Urothelium cell line (cell line): Measurements from ENCODE around the gene LMAN1L.

Experiments used
- DNase-seq: peaks from one replicate; pipeline ENCODE4 v3.0.0; 2011; ENCODE audit warnings: low spot score, mixed read lengths
- FAIRE-seq: peaks from 2 replicates; lab custom pipeline; 2011; peaks lifted over from hg19 to GRCh38; lab: Jason Lieb, UNC

The LMAN1L gene

GRCh38 chr15:74815121-74815934 lies 2.7 kb downstream of the LMAN1L start:
- FAIRE-seq (no peak), DNase-seq (no peak)

DNA sequence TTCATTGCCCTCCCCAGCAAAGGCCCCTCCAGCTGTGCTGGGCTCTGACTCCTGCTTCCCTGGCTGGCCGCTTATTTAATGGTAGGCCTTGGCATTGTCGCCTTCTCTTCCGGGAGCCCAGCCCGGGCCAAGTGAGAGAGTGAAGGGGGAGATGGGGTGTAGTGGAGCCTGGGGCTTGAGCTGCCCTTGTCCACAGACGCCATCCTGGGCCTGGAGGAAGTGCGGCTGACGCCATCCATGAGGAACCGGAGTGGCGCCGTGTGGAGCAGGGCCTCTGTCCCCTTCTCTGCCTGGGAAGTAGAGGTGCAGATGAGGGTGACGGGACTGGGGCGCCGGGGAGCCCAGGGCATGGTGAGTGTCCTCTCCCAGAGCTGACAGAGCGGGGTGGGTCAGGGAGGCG lies 3.3 kb downstream of the LMAN1L start:
- FAIRE-seq (no peak), DNase-seq (no peak)

GRCh38 chr15:74816624-74817369 lies 4.2 kb downstream of the LMAN1L start:
- DNase-seq (no peak), FAIRE-seq (no peak)

DNA sequence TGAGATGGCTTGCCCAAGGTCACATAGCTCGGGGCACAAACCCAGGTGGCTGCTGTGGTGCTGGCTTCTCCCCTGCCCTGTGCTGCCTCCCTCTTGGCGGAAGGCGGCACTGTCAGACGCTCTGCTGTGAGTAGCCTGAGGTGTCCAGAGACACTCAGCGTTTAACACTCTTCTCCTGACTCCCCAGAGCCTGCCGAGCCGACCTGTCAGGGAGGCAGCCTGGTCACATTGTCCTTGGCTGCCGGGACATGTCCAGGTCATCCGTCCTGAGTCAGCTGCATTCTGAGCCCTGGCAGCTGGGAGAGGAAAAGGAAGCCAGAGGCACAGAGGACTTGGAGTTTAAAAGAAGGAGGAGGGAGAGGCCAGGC lies 4.7 kb downstream of the LMAN1L start:
- FAIRE-seq (no peak), DNase-seq (no peak)

GRCh38 chr15:74820056-74820455 lies 7.4 kb downstream of the LMAN1L start:
- FAIRE-seq, result no peak

GRCh38 chr15:74821091-74821789 lies 8.6 kb downstream of the LMAN1L start:
- no peak for FAIRE-seq
- no peak for DNase-seq

More at GRCh38 chr15:74820056-74820455, 7.4 kb downstream of the LMAN1L start:
- DNase-seq, result no peak

GRCh38 chr15:74821790-74822158 lies 9.1 kb downstream of the LMAN1L start:
- DNase-seq, result no peak
- FAIRE-seq, result no peak

GRCh38 chr15:74822233-74822632 lies 9.6 kb downstream of the LMAN1L start:
- FAIRE-seq, result no peak
- DNase-seq, result no peak

GRCh38 chr15:74823324-74823723 lies 10.7 kb downstream of the LMAN1L start:
- FAIRE-seq (no peak), DNase-seq (no peak)

GRCh38 chr15:74824976-74825375 lies 12.3 kb downstream of the LMAN1L start:
- FAIRE-seq (no peak), DNase-seq (no peak)

GRCh38 chr15:74825866-74826265 lies 13.2 kb downstream of the LMAN1L start:
- no peak for DNase-seq
- FAIRE-seq, result no peak

DNA sequence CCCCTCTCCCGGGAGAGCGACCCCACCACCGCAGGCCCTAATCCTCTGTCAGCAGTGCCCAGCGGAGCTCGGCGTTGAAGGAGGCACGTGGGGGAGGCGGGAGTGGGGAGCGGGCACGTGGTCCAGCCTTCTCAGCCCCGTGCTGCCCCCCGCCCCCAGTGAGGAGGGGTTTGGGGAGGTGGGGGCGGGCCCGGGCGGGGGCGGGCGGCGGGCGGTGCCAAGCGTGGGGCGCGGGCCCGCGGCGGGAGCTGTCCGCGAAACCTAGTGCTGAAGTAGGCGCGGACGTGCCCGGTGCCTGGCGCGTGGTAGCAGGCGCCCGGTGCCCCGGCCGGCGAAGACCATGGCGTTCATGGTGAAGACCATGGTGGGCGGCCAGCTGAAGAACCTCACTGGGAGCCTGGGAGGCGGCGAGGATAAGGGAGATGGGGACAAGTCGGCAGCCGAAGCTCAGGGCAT lies 13.8 kb downstream of the LMAN1L start, which contains the start of gene CPLX3:
TSS of gene CPLX3 (plus strand) at position 264 of the 456 bp plus-strand sequence. CDS start at position 341, 77 bp downstream.
- no peak for FAIRE-seq
- peak; percentile 62 for DNase-seq

DNA sequence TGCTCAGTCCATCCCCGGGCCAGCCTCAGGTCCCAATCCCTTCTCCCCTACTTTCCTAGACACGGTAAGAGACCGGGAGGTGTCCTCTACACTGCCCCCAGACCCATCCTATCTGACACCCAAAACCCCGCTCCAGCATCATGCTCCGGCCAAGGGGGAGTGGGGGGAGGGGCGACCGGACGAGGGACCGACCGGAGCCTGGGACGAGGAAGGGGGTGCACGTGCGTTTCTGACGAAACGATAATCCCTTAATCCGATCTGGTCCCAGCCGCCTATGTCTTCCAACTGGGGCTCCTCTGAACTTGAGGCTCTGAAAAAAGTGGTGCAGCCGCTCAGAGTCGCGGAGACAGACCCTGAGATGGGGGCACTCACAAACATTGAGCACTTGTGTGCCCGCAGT lies 14.3 kb downstream of the LMAN1L start:
- DNase-seq (no peak), FAIRE-seq (no peak)

DNA sequence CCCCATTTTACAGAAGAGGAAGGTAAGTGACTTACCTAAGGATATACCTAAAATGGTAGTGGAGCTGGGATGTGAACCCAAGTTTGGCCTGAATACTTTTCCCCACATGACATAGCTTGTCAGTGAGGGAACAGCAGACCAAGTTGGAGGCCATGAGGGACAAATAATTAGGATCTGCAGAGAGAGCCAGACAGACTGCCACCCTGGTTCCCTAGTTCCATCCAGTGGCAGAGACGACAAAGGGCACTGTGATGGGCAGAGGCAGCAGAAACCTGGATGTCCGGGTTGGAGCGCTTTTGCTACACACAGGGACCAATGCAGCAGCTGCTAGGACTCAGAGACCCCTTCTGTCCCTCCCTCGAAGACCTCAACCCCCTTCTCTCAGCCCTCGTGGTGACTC lies 15.0 kb downstream of the LMAN1L start:
- DNase-seq (no peak), FAIRE-seq (no peak)

- no peak for DNase-seq
- no peak for FAIRE-seq
These were observed 16.2 kb downstream of the LMAN1L start for GRCh38 chr15:74828835-74829234.

GRCh38 chr15:74829486-74829885 lies 16.9 kb downstream of the LMAN1L start:
- no peak for FAIRE-seq
- no peak for DNase-seq

DNA sequence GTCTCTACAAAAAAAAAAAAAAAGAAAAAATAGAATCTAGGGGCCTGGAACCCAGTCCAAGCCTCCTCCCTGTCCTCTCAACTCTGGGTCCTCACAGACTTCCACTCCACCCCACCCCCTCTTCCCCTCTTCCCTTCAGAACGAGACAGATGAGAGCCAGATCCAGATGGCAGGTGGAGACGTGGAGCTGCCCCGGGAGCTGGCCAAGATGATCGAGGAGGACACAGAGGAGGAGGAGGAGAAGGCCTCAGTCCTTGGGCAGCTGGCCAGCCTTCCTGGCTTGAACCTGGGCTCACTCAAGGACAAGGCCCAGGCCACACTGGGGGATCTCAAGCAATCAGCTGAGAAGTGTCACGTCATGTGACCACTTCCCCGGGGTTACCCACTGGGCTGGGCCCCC lies 17.4 kb downstream of the LMAN1L start:
- FAIRE-seq (no peak), DNase-seq (no peak)

GRCh38 chr15:74830868-74831267 lies 18.2 kb downstream of the LMAN1L start:
- DNase-seq (no peak), FAIRE-seq (no peak)

DNA sequence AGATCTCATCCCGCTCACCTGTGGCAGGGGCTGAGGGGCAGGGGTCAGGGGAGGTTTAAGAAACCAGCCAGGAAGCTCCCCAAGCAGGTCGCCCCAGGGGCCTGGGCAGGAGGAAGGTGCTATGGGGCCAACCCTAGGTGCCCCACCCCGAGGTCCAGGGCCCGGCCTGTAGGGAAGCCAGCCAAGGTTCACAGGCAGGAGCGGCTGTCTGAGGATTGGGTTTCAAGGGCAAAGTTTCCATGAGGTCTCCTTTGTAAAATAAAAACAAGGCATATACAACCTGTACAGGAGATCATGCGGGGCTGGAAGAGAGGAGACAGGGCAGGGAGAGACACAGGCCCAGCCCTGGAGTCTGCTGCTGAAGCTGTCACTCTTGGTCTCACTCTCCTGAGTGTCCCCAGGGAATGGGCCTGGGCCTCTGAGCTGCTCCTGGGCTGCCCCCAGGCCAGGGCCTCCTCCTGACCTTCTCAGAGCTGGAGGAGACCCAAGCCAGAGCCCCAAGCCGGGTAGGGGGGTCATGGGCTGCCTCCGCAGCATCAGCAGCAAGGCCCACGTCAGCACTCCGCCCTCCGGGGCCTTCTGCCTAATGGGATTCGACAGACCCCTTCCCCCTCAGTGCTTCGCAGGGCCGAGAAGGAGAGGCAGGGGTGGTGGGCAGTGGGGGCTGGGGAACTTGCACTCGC lies 19.3 kb downstream of the LMAN1L start:
- FAIRE-seq, result no peak
- no peak for DNase-seq

GRCh38 chr15:74832826-74833225 lies 20.2 kb downstream of the LMAN1L start:
- no peak for DNase-seq
- no peak for FAIRE-seq
